Stimulated activated naive CD8-positive, alpha-beta T cell treated with anti-CD3 and anti-CD28 coated beads, Interleukin-15, Interleukin-2, amounts not matched to agents 100 ng/mL and 50 ng/mL, for 24 hours (primary cell): ENCODE data around the gene KCNG3.

Experiments used
- H3K27ac Mint-ChIP-seq: one replicate; pipeline ENCODE4 v1.8.0; 2021; ENCODE audit warnings: mild to moderate bottlenecking, mixed read lengths
- H3K27me3 Mint-ChIP-seq: one replicate; pipeline ENCODE4 v1.8.0; 2021; ENCODE audit warnings: mixed read lengths
- H3K36me3 Mint-ChIP-seq: one replicate; pipeline ENCODE4 v1.8.0; 2021; ENCODE audit warnings: low read depth, mixed read lengths
- H3K4me1 Mint-ChIP-seq: one replicate; pipeline ENCODE4 v1.8.0; 2021; ENCODE audit warnings: low read depth, mixed read lengths
- H3K4me3 Mint-ChIP-seq: one replicate; pipeline ENCODE4 v1.8.0; 2021; ENCODE audit warnings: mild to moderate bottlenecking, mixed read lengths
- H3K9me3 Mint-ChIP-seq: one replicate; pipeline ENCODE4 v1.8.0; 2021; ENCODE audit warnings: mixed read lengths

KCNG3 gene

DNA sequence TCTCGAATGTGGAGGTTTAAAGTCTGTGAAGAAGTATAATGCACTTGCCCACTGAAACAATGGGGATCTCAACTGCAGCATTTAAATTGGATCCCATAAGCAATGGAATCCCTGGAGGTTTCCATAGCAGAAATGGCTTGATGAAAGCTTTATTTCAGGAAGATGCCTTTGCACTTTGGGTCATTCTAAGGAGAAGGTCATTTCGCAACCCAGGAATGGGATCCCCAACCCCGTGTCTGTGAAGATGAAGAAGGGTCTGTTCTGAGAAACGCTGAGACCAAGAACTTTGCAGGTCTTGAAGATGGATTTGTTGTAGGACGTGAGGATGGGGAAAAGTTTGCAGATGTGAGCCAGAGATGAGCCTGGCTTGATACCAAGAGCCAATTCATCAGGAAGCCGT, 1.8 kb upstream of the KCNG3 start:
- Mint-ChIP-seq H3K4me3 (no peak overlapping the region), H3K36me3 (peaks cover 3% of the 10 kb centered on the region), H3K27me3 (peaks cover 19% of the 10 kb centered on the region), H3K27ac (no peak overlapping the region), H3K9me3 (no peaks in the 10 kb centered on the region), H3K4me1 (peaks cover 15% of the 10 kb centered on the region)

DNA sequence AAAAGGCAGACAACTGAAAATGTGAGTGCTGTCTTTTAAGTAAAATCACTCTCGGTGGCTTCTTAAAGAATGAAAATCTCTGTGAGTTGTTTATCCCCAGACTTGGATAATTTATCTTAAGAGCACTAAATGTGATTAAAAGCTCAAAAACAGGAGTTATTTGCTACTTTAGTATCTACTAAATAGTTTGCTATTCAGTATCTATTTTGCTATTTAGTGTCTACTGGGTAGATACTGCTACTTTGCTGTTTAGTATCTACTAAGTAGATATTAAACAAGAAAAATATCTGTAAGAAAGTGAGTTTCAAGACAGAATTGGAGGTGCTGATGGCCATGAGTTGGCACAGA, 1.4 kb upstream of the KCNG3 start:
- peaks cover 19% of the 10 kb centered on the region for H3K27me3 Mint-ChIP-seq
- peak overlapping the region; percentile 91 for H3K27ac Mint-ChIP-seq
- H3K4me3 Mint-ChIP-seq = peak overlapping the region; percentile 86
- peaks cover 15% of the 10 kb centered on the region for H3K4me1 Mint-ChIP-seq
- peaks cover 3% of the 10 kb centered on the region for H3K36me3 Mint-ChIP-seq
- no peaks in the 10 kb centered on the region for H3K9me3 Mint-ChIP-seq

GRCh38 chr2:42494355-42495233, 812 bp upstream of the KCNG3 start:
- H3K36me3 Mint-ChIP-seq = peaks cover 3% of the 10 kb centered on the region
- peaks cover 19% of the 10 kb centered on the region for H3K27me3 Mint-ChIP-seq
- peaks cover 15% of the 10 kb centered on the region for H3K4me1 Mint-ChIP-seq
- peak overlapping the region; percentile 86 for H3K4me3 Mint-ChIP-seq
- H3K27ac Mint-ChIP-seq = peak overlapping the region; percentile 91
- H3K9me3 Mint-ChIP-seq = no peaks in the 10 kb centered on the region

DNA sequence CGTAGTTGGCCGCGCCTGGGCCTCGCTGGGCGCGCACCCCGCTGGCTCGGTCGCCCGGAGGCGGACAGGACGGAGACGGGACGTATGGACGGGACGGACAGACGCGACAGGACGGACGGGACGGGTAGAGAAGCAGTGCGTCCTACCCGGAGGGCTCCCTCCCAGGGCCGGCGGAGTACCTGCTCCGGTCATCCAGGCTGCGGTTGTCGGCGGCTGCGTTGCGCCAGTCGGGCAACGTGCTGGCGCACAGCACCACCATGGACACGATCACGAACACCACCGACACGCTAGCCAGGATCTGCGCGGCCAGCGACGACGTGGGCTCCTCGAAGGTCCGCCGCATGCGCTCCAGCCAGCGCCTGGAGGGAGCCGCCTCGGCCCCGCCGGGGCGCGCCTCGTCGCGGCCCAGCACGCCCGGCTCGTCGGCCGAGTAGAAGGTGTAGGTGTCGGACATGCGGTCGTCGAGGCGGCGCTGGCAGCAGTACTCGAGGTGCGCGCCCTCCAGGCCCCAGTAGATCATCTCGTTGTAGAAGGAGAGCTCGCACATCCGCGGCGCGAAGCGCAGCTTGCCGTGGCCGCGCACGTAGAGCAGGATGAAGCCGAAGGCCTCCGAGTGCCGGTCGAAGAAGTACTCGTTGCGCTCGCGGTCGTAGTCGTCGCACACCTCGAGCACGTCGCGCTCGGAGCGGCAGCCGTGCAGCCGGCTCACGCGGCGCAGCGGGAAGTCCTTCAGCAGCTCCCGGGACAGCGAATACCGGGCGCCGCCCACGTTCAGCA, 903 bp downstream of the KCNG3 start:
- H3K27ac Mint-ChIP-seq = peak overlapping the region; percentile 49

GRCh38 chr2:42488297-42488696, 5.5 kb downstream of the KCNG3 start:
- peaks cover 3% of the 10 kb centered on the region for H3K36me3 Mint-ChIP-seq
- H3K9me3 Mint-ChIP-seq = no peaks in the 10 kb centered on the region
- no peak overlapping the region for H3K27ac Mint-ChIP-seq
- peaks cover 4% of the 10 kb centered on the region for H3K4me1 Mint-ChIP-seq
- peaks cover 9% of the 10 kb centered on the region for H3K27me3 Mint-ChIP-seq
- H3K4me3 Mint-ChIP-seq = no peak overlapping the region

More for the DNA sequence above, 903 bp downstream of the KCNG3 start:
- H3K9me3 Mint-ChIP-seq = no peaks in the 10 kb centered on the region
- peaks cover 19% of the 10 kb centered on the region for H3K27me3 Mint-ChIP-seq
- peaks cover 3% of the 10 kb centered on the region for H3K36me3 Mint-ChIP-seq
- H3K4me3 Mint-ChIP-seq = peak overlapping the region; percentile 58
- H3K4me1 Mint-ChIP-seq = peaks cover 15% of the 10 kb centered on the region

DNA sequence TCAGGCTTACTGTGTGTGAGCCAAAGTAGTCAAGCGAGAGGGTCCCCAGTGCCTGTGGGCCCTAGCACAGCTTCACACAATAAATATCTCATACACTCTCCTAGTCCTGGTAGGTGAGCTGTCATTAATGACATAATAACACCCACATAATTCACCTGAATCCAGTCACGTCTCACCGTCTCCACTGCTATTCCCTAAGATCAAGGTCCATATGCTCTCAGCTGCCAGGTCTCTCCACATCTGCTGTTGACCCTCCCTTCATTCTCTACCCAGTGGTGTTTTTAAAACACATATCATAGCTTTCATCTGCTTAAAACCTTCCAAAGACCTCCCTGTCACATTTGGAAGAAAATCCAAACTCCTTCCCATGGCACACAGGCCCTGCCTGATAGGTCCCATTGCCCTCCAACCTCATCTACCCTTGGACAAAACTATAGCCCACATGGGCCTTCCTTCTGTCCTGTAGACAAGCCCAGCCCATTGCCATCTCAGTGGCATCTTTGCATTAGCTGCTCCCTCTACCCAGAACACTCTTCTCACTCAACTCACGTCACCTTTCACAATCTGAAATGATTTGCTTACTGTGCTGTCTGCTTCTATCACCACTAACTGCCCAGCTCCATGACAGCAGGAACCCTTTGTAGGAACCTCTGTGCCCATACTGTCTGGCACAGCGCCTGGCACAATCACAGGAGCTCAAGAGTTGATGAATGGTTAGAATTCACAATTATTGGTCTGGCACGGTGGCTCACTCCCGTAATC, 7.5 kb downstream of the KCNG3 start:
- H3K27me3 Mint-ChIP-seq = no peaks in the 10 kb centered on the region
- no peaks in the 10 kb centered on the region for H3K36me3 Mint-ChIP-seq
- H3K9me3 Mint-ChIP-seq = no peaks in the 10 kb centered on the region
- H3K27ac Mint-ChIP-seq = no peak overlapping the region
- no peak overlapping the region for H3K4me3 Mint-ChIP-seq
- H3K4me1 Mint-ChIP-seq = no peaks in the 10 kb centered on the region

GRCh38 chr2:42480402-42480801, 13.4 kb downstream of the KCNG3 start:
- no peak overlapping the region for H3K4me3 Mint-ChIP-seq
- H3K4me1 Mint-ChIP-seq = no peaks in the 10 kb centered on the region
- H3K36me3 Mint-ChIP-seq = no peaks in the 10 kb centered on the region
- no peak overlapping the region for H3K27ac Mint-ChIP-seq
- H3K9me3 Mint-ChIP-seq = no peaks in the 10 kb centered on the region
- H3K27me3 Mint-ChIP-seq = no peaks in the 10 kb centered on the region

- Mint-ChIP-seq H3K36me3 (no peaks in the 10 kb centered on the region), H3K9me3 (no peaks in the 10 kb centered on the region), H3K27me3 (no peaks in the 10 kb centered on the region), H3K4me1 (no peaks in the 10 kb centered on the region), H3K4me3 (no peak overlapping the region), H3K27ac (no peak overlapping the region)
Observed at GRCh38 chr2:42474765-42475454, 18.9 kb downstream of the KCNG3 start.

DNA sequence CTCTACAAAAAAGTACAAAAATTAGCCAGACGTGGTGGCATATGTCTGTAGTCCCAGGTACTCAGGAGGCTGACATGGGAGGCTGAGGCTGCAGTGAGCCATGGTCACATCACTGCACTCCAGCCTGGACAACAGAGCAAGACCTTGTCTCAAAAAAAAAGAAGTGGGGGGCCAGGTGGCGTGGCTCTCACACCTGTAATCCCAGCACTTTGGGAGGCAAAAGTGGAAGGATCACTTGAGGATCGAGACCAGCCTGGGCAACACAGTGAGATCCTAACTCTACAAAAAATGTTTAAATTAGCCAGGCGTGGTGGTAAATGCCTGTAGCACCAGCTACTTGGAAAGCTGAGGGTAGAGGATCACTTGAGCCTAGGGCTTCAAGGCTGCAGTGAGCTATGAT, 23.1 kb downstream of the KCNG3 start:
- no peaks in the 10 kb centered on the region for H3K27me3 Mint-ChIP-seq
- no peaks in the 10 kb centered on the region for H3K4me1 Mint-ChIP-seq
- no peaks in the 10 kb centered on the region for H3K9me3 Mint-ChIP-seq
- H3K4me3 Mint-ChIP-seq = no peak overlapping the region
- no peaks in the 10 kb centered on the region for H3K36me3 Mint-ChIP-seq
- H3K27ac Mint-ChIP-seq = no peak overlapping the region

- H3K27ac Mint-ChIP-seq = no peak overlapping the region
- no peak overlapping the region for H3K4me3 Mint-ChIP-seq
- H3K4me1 Mint-ChIP-seq = no peaks in the 10 kb centered on the region
- no peaks in the 10 kb centered on the region for H3K9me3 Mint-ChIP-seq
- no peaks in the 10 kb centered on the region for H3K36me3 Mint-ChIP-seq
- H3K27me3 Mint-ChIP-seq = no peaks in the 10 kb centered on the region
Observed at GRCh38 chr2:42464631-42465030, 29.2 kb downstream of the KCNG3 start.

- Mint-ChIP-seq H3K4me3 (no peak overlapping the region), H3K4me1 (no peaks in the 10 kb centered on the region), H3K27ac (no peak overlapping the region)
Observed at GRCh38 chr2:42463570-42463969, 30.2 kb downstream of the KCNG3 start.

GRCh38 chr2:42459296-42459695, 34.5 kb downstream of the KCNG3 start:
- Mint-ChIP-seq H3K9me3 (no peaks in the 10 kb centered on the region), H3K36me3 (no peaks in the 10 kb centered on the region), H3K27ac (no peak overlapping the region), H3K4me1 (no peaks in the 10 kb centered on the region), H3K4me3 (no peak overlapping the region), H3K27me3 (peaks cover 3% of the 10 kb centered on the region)

More at GRCh38 chr2:42463570-42463969, 30.2 kb downstream of the KCNG3 start:
- Mint-ChIP-seq H3K9me3 (no peaks in the 10 kb centered on the region), H3K27me3 (peaks cover 3% of the 10 kb centered on the region), H3K36me3 (no peaks in the 10 kb centered on the region)

DNA sequence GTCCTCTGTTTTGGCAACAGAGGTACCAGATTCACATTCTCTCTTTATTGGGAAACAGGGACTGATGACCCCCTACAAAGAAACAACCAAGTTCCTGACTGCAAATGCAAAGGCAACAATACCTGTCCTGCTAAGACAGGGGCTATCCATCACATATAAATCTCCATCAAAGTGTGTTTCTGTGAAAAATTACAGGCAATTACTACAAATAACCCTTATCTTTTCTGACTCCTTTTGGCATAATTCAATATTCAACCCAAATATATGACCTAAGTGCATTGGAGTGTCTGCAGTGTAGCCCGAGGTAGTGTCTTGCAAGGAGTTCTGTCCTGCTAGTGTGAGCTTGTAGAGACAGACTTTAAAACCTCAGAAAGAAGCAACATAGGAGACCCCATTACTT, 35.4 kb downstream of the KCNG3 start:
- H3K27me3 Mint-ChIP-seq = peaks cover 3% of the 10 kb centered on the region

DNA sequence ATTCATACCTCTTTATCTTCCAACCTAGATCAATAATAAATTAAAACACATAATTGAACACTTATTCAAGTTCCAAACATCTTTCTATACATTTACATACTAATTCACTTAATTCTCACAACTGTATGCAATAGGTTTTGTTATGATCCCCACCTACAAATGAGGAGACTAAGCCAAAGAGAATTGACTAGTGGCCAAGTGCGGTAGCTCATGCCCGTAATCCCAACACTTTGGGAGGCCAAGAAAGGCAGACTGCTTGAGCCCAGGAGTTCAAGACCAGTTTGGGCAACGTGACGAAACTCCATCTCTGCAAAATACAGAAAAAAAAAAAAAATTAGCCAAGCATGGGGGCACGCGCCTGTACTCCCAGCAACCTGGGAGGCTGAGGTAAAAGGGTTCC, 36.8 kb downstream of the KCNG3 start:
- Mint-ChIP-seq H3K27ac (no peak overlapping the region), H3K4me3 (no peak overlapping the region), H3K27me3 (peaks cover 7% of the 10 kb centered on the region), H3K36me3 (no peaks in the 10 kb centered on the region), H3K4me1 (no peaks in the 10 kb centered on the region), H3K9me3 (no peaks in the 10 kb centered on the region)

More for the DNA sequence above, 35.4 kb downstream of the KCNG3 start:
- Mint-ChIP-seq H3K9me3 (no peaks in the 10 kb centered on the region), H3K4me1 (no peaks in the 10 kb centered on the region), H3K36me3 (no peaks in the 10 kb centered on the region), H3K27ac (no peak overlapping the region), H3K4me3 (no peak overlapping the region)
